NCI-H1417 treated with DMSO at 0.1 percent for 48 hours (cell line): ENCODE results near the gene PKNOX1.
"Not testable (repeated sequence)": the region's sequence is repeated elsewhere in the genome, so short reads cannot be mapped to it uniquely, and the experiment has no call there.

ENCODE experiments used
- DNase-seq: peaks from one replicate; lab custom pipeline; 2025; lab: John Stamatoyannopoulos, UW

PKNOX1 gene

DNA sequence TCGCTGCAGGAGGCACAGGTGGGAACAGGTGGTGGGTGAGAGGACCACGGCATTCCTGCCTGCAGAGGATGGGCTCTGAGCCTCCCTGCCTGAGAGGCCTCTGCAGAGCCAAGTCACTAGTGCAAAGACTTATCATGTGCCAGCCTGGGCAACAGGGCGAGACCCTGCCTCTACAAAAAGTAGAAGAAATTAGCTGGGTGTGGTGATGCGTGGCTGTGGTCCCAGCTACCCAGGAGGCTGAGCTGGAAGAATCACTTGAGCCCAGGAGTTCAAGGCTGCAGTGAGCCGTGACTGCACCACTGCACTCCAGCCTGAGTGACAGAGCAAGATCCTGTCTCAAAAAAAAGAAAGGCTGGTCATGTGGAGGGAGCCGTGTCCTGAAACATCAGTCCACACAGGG lies 46.4 kb downstream of the PKNOX1 start:
- DNase-seq: no peak

DNA sequence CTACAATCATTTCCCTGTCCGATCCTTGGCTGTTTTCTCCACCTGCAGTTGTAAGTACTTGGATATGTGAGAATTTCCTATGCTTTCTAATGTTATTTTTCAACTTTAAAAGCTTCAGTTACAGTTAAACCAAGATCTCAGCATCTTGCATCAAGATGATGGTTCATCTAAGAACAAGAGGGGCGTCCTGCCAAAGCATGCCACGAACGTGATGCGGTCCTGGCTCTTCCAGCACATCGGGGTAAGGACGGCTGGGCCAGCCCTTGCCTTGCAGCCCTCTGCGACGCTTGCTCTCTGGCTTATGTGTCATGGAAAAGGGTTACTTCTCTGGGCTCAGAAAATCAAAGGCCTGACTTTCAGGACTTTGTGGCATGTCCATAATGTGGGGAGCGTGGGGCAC lies 46.8 kb downstream of the PKNOX1 start:
- DNase-seq: no peak

- DNase-seq: no peak
These were observed 47.6 kb downstream of the PKNOX1 start for GRCh38 chr21:43021756-43022600.

GRCh38 chr21:43023175-43023574 lies 48.8 kb downstream of the PKNOX1 start:
- DNase-seq: no peak

GRCh38 chr21:43024439-43025136 lies 50.2 kb downstream of the PKNOX1 start:
- DNase-seq: no peak

GRCh38 chr21:43025636-43026180 lies 51.3 kb downstream of the PKNOX1 start:
- DNase-seq: no peak

- DNase-seq: no peak
These were observed 53.7 kb downstream of the PKNOX1 start for GRCh38 chr21:43027846-43028731.

DNA sequence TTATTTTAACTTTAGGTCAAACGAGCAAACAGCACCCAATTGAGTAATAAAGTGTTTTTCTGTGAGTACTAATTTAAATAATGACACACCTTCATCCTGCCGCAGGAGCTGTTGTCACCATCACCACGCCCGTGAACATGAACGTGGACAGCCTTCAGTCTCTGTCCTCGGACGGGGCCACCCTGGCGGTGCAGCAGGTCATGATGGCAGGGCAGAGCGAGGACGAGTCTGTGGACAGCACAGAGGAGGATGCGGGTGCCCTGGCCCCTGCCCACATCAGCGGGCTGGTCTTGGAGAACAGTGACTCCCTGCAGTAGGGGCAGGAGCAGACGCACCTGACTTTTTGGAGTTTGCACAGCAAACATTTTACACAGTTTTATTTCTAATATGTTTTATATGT lies 55.4 kb downstream of the PKNOX1 start:
- DNase-seq: no peak

DNA sequence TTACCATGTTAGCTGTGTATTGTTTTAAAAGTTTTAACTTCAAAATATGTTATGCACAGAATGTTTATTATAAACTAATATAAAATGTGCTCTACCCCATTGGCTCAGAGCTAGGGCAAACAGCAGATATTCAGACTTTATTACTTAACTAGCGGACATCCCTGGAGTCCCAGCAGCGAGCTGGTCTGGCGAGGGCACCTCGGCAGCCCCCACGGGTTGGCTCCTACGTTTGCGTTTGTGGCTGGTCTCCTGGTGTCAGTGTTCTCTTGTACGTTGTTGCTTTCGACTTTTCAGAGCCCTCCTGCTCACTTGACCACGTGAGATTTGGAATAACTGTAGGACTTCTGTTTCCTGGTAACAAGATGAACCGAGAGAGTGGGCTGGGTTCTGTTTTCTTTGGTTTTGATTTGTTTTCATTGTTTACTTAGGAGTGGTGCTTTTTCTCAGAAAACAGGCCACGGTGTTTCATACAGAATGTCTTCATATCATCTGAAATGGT lies 56.8 kb downstream of the PKNOX1 start:
- DNase-seq: no peak

DNA sequence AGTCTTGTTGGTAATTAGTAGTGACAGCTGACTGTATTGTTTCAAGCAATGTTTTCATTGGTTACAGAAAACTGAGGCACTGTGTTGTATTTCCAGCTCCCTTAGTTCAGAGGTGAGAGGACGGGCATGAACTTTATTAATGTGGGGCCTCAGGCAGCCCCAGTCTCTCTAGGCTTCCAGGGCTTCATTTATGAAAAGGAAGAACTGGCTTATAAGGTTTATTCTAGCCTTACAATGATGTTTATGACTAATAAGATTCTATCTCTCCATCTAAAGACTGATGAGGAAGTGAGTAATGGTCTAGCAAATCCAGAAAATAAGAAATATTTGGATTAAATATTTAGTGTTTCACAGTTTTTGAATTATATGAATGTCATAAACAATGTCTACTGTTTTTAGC lies 59.7 kb downstream of the PKNOX1 start:
- no peak for DNase-seq

DNA sequence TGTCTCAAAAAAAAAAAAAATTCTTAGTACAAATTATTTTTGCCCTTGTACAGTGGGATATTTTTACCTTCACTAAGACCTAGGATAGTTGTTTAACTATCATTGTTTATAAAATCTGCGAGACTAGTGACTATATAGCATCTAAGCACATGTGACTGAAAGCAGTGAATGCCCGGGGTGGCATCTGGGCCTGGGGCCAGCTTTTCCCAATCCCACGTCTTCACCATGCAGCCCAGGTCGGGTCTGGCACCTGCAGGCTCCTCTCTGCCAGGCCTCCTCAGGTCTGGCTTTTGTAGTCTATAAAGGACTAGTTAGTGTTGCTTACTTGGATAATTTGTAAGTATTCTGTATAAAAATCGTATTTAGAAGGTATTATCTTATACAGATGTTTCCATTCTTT lies 60.5 kb downstream of the PKNOX1 start:
- DNase-seq: no peak

DNA sequence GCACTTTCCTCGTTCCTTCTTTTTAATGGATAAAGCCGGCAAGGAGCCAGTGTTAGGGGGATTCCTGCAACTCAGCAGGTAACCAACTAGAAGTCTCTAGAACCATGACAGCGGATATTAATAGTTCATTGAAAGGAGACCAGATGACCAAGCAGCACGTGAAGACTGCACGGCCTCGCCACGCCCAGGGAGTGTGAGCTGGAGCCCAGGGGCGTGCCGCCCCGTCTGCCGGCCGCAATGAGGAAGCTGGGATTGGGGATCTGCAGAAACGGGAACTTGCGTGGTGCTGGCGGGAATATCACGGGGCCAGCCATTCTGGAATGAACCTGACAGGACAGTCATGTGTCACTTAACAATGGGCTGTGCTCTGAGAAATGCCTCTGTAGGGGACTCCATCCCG lies 62.5 kb downstream of the PKNOX1 start:
- DNase-seq: not testable (repeated sequence)

- DNase-seq: not testable (repeated sequence)
These were observed 63.7 kb downstream of the PKNOX1 start for GRCh38 chr21:43037918-43038658.

- not testable (repeated sequence) for DNase-seq
These were observed 64.3 kb downstream of the PKNOX1 start for GRCh38 chr21:43038659-43039044.

GRCh38 chr21:43042169-43042568 lies 67.8 kb downstream of the PKNOX1 start:
- not testable (repeated sequence) for DNase-seq

DNA sequence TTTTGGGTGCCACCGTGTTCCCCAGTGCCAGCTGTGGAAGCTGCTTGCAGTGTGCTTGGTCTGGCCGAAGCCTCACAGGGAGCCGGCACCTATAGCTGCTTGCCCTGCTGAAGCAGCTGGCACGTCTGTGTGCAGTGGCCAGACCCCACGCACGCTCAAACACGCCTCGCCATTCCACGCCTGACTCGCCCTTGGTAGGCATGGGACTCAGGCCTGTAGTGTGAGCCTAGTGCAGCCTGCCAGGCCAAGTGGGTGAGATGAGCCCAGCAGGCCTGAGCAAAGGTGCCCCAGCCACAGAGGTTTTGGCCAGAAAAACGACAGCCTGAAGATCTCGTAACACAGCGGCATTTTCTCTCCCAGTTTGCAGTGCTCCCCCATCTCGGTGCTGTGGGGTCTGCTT lies 68.9 kb downstream of the PKNOX1 start:
- not testable (repeated sequence) for DNase-seq

DNA sequence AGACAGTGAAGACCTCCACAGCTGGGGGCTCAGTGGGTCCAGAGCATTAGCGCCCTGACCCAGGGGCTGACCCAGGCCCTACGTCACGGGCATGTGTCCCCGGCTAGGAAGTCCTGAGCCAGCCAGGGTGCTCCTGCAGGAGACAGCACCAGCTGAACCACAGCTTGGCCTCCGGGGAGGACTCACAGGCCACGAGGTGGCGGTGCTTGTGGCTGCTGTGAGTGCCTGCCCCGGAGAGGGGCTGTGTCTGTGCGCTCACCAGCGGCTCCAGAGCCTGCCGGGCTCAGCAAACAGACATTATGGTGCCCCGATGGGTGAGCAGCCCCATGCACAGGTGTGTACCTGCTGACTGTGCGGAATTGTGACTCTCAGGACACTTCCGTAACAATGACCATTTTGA lies 70.2 kb downstream of the PKNOX1 start:
- not testable (repeated sequence) for DNase-seq

DNA sequence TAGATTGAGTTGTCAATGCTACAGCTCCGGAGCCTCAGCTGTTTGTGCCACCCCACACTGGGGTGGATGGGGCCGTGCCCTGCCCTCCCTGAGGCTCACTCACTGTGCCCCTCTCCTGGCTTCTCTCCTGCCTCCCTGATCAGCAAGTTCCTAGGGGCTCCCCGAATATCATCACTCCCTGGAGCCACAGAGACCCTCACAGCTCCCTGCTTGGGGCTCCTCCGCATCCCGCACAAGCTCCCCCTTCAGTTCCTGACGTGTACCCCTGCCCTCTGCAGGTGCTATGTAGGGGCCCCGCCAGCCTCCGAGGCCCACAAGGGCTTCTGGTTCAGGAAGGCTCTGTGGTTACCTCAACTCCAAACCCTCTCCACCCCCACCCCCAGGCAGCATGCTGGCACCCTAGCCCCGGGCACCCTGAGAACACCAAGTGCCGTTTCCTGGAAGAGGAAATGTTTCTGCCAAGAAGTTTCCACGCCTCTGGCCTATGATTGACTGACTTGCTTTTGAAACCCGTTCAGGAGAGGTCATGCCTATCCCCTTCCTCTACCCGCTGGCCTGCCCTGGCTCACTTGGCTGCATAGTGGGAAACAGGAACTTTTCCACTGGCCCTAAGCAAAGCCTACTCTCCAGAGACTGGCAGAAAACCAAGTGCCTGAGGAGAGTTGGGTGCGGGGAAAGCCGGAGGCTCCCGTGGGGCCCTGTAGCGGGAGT lies 71.0 kb downstream of the PKNOX1 start:
- not testable (repeated sequence) for DNase-seq

DNA sequence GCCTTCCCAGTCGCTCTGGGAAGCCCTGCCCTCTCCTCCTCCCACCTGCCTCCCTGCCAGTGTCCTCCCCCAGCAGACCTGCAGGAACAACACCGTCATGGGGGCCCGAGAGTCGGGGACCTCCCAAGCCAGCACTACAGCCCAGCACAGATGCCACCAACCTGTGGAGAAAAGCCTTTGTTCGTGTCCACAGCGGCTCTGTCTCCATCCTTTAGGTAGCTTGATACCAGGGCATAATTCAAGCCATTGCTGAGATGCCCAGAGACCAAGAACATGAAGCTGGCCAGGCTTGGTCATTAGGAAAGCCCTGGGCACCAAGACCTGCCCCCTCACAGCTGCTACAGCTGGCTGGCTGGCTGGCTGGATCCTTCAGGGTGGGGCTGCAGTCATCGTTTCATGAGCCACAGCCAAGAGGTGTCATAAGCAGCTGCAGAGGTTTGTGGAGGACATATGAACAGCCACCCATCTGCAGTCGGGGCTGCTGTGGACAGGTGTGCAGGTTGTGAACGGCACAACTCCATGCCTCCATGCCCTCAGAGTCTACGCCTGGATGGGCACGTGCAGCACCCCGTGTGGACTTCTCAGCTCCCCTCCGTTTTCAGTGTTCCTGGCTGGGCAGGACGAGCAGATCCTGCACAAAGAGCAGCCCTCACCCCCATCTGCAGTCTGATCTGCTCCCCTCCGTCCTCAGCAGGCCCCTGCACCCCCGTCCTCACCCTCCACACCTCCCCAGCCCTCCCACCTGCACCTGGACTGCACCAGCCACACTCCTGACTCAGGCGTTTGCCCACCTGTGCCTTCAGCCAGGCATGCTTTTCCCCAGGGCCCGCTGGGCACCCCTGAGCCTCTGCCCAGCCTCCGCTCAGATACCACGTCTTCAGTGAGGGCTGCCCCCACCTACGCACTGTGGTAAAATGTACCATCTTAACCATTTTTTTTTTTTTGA lies 71.8 kb downstream of the PKNOX1 start:
- DNase-seq: not testable (repeated sequence)
